ENCODE measurements around the gene DOCK2. TPM values are rescaled to one million over a fixed set of nuclear protein-coding genes. Genes with fewer than 3 reads are reported as not detected.

The DOCK2 gene
- total and polyA plus RNA-seq, 2 donors from 2014 or later, result 1.0 to 42.0 TPM

DNA sequence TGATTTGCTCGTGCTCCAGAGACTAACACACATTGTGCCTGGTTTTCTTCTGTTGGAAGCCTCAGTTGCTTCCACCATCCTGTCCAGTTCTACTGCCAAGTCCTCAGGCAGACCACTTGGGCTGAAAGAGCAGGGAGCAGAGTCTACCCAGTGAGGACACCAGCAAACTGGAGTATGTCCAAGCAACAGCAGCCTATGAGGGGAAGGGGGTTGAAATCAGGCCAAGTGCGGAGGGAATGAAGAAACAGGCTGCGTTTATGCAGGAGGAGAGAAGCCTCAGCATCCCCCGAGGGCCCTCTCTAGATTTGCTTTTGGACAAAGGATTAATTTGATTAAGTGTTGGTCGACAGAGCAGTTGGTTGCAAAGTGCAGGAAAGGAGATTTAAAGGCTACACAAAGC lies 14.5 kb downstream of the DOCK2 start:
- TF ChIP-seq, protein P1, sequence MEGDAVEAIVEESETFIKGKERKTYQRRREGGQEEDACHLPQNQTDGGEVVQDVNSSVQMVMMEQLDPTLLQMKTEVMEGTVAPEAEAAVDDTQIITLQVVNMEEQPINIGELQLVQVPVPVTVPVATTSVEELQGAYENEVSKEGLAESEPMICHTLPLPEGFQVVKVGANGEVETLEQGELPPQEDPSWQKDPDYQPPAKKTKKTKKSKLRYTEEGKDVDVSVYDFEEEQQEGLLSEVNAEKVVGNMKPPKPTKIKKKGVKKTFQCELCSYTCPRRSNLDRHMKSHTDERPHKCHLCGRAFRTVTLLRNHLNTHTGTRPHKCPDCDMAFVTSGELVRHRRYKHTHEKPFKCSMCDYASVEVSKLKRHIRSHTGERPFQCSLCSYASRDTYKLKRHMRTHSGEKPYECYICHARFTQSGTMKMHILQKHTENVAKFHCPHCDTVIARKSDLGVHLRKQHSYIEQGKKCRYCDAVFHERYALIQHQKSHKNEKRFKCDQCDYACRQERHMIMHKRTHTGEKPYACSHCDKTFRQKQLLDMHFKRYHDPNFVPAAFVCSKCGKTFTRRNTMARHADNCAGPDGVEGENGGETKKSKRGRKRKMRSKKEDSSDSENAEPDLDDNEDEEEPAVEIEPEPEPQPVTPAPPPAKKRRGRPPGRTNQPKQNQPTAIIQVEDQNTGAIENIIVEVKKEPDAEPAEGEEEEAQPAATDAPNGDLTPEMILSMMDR (IDR thresholded peaks at IDR 0.05; ENCODE audit: borderline replicate concordance, extremely low read depth, insufficient read depth), result no peak
- Histone ChIP-seq H3K36me3 (ENCODE audit: control insufficient read depth in 2 of 3, insufficient read depth in 3 of 3, low read length in 3 of 3) (no peaks in the 10 kb centered on the region), H3K9me3 (ENCODE audit: control insufficient read depth in 2 of 3, insufficient read depth in 1 of 3, low read length in 3 of 3) (no peaks in the 10 kb centered on the region), H3K9ac (ENCODE audit: low read length in 3 of 3) (no peak overlapping the region), H3K4me3 (ENCODE audit: low read length in 3 of 3) (no peak overlapping the region), H3K27ac (ENCODE audit: low read depth in 2 of 2, low read length in 2 of 2) (no peak overlapping the region), H3K27me3 (ENCODE audit: control insufficient read depth, insufficient read depth, low read length) (no peaks in the 10 kb centered on the region), H3K4me1 (ENCODE audit: control insufficient read depth in 2 of 3, insufficient read depth in 2 of 3, low read depth in 1 of 3, low read length in 3 of 3) (no peaks in the 10 kb centered on the region)
- intact Hi-C loops (cut with DNase I), result no loop called here
- DNase-seq (no peak), FAIRE-seq (no peak)

DNA sequence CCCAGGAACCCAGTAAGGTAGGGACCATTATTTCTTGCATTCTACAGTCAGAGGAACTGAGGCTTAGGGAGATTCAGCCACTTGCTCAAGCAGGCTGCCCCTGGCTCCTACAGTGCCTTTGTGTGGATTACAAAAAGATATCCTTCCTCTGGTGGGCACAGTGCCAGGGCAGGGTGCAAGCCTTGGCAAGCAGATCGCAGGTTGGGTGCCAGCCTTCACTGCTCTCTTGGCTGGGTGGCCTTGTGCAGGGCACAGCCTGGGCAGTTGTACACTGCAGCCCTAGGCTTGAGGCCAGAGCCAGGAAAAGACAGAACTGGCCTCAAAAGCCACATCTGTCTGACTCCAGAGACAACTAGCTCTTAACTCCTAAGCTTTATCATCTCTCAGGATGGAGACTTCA lies 15.0 kb downstream of the DOCK2 start:
- Histone ChIP-seq H3K36me3 (ENCODE audit: control insufficient read depth in 2 of 3, insufficient read depth in 3 of 3, low read length in 3 of 3) (no peaks in the 10 kb centered on the region), H3K27ac (ENCODE audit: low read depth in 2 of 2, low read length in 2 of 2) (no peak overlapping the region), H3K9me3 (ENCODE audit: control insufficient read depth in 2 of 3, insufficient read depth in 1 of 3, low read length in 3 of 3) (no peaks in the 10 kb centered on the region), H3K27me3 (ENCODE audit: control insufficient read depth, insufficient read depth, low read length) (no peaks in the 10 kb centered on the region), H3K9ac (ENCODE audit: low read length in 3 of 3) (no peak overlapping the region), H3K4me1 (ENCODE audit: control insufficient read depth in 2 of 3, insufficient read depth in 2 of 3, low read depth in 1 of 3, low read length in 3 of 3) (no peaks in the 10 kb centered on the region), H3K4me3 (ENCODE audit: low read length in 3 of 3) (no peak overlapping the region)
- DNase-seq (no peak), FAIRE-seq (no peak)
- TF ChIP-seq, protein P1 (IDR thresholded peaks at IDR 0.05; ENCODE audit: borderline replicate concordance, extremely low read depth, insufficient read depth), result no peak
- intact Hi-C loops (cut with DNase I), result no loop called here

DNA sequence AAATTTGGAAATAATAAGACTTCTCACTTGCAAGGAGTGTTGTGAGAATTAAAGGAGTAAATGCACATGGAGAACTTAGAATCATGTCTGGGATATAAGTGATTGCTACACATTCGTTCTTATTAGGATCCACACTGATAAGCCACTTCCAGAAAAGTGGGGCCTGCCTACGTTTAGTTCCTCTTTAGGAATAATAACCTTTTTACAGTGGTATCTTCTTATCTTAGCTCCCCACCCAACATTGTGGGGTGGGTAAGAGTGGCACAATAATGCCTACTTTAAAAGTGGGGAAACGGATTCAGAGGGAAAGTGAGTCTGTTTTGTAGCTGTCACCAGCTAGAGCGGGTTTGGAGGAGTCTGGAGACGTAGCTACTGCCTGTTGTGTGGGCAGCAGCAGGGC lies 16.0 kb downstream of the DOCK2 start:
- no peak overlapping the region for H3K27ac ChIP-seq (ENCODE audit: low read depth in 2 of 2, low read length in 2 of 2)
- intact Hi-C loops (cut with DNase I), result no loop called here
- FAIRE-seq (no peak), DNase-seq (no peak)
- H3K36me3 ChIP-seq (ENCODE audit: control insufficient read depth in 2 of 3, insufficient read depth in 3 of 3, low read length in 3 of 3), result no peaks in the 10 kb centered on the region
- TF ChIP-seq, protein P1 (IDR thresholded peaks at IDR 0.05; ENCODE audit: borderline replicate concordance, extremely low read depth, insufficient read depth), result no peak
- no peak overlapping the region for H3K9ac ChIP-seq (ENCODE audit: low read length in 3 of 3)
- H3K4me3 ChIP-seq (ENCODE audit: low read length in 3 of 3), result no peak overlapping the region
- H3K9me3 ChIP-seq (ENCODE audit: control insufficient read depth in 2 of 3, insufficient read depth in 1 of 3, low read length in 3 of 3), result no peaks in the 10 kb centered on the region
- no peaks in the 10 kb centered on the region for H3K4me1 ChIP-seq (ENCODE audit: control insufficient read depth in 2 of 3, insufficient read depth in 2 of 3, low read depth in 1 of 3, low read length in 3 of 3)
- H3K27me3 ChIP-seq (ENCODE audit: control insufficient read depth, insufficient read depth, low read length), result no peaks in the 10 kb centered on the region

DNA sequence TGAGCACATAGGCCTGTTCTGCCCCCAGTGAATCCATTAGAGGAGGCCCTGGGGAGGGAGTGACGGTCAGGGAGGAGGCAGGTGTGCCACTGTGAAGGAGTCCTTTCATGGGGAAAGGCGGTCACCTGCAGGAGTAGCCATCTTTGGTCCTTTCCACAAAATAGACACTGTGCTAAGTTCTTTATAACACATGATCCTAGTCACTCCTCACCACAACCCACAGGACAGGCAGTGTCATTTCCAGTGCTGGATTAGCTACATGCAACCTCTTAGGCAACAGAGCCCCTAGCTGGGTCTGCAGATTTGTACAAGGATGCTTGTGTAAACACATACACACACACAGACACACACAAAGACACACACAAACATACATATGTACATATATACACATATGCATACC lies 18.3 kb downstream of the DOCK2 start:
- no peak overlapping the region for H3K9ac ChIP-seq (ENCODE audit: low read length in 3 of 3)
- TF ChIP-seq, protein P1 (IDR thresholded peaks at IDR 0.05; ENCODE audit: borderline replicate concordance, extremely low read depth, insufficient read depth), result no peak
- no peak overlapping the region for H3K27ac ChIP-seq (ENCODE audit: low read depth in 2 of 2, low read length in 2 of 2)
- no peaks in the 10 kb centered on the region for H3K4me1 ChIP-seq (ENCODE audit: control insufficient read depth in 2 of 3, insufficient read depth in 2 of 3, low read depth in 1 of 3, low read length in 3 of 3)
- no peaks in the 10 kb centered on the region for H3K27me3 ChIP-seq (ENCODE audit: control insufficient read depth, insufficient read depth, low read length)
- intact Hi-C loops (cut with DNase I), result no loop called here
- no peaks in the 10 kb centered on the region for H3K36me3 ChIP-seq (ENCODE audit: control insufficient read depth in 2 of 3, insufficient read depth in 3 of 3, low read length in 3 of 3)
- no peak for FAIRE-seq
- DNase-seq, result no peak
- H3K9me3 ChIP-seq (ENCODE audit: control insufficient read depth in 2 of 3, insufficient read depth in 1 of 3, low read length in 3 of 3), result no peaks in the 10 kb centered on the region
- H3K4me3 ChIP-seq (ENCODE audit: low read length in 3 of 3), result no peak overlapping the region

Measured in kidney (tissue), 14 donors.